ENCODE data around the gene TGFBRAP1. TPM values are rescaled to one million over a fixed set of nuclear protein-coding genes. Genes with fewer than 3 reads are reported as not detected.

Gene TGFBRAP1
- total RNA-seq, 1 experiment from 2014 or later: 24.8 TPM

GRCh38 chr2:105236060-105236424 is 93.5 kb downstream of the TGFBRAP1 start:
- no peak for TF ChIP-seq EZH2 (IDR thresholded peaks at IDR 0.05; ENCODE audit: borderline replicate concordance, low read depth, low read length, poor library complexity, severe bottlenecking)
- TF ChIP-seq CTCF (conservative IDR thresholded peaks at IDR 0.05; ENCODE audit: low read depth, low read length): no peak
- POLR2A ChIA-PET (ENCODE audit: low non-redundant PET): no interaction called here
- Histone ChIP-seq H3K4me1 (ENCODE audit: insufficient read depth, low read length, poor library complexity, severe bottlenecking) (no peaks in the 10 kb centered on the region), H3K27me3 (replicated peaks; ENCODE audit: insufficient read depth, low read depth, low read length, poor library complexity) (no peaks in the 10 kb centered on the region), H3K4me3 (ENCODE audit: low read depth, low read length, poor library complexity, severe bottlenecking) (no peak overlapping the region), H3K36me3 (ENCODE audit: insufficient read depth, low read length, poor library complexity, severe bottlenecking) (no peaks in the 10 kb centered on the region), H3K9me3 (ENCODE audit: low read depth, low read length, poor library complexity, severe bottlenecking) (no peaks in the 10 kb centered on the region), H3K27ac (ENCODE audit: low read depth, low read length, poor library complexity, severe bottlenecking) (no peak overlapping the region)
- BruUV-seq (replicated peaks): no TSS peak
- CTCF ChIA-PET: interaction anchor here (1.0 kb wide), 1 partner anchor 8 kb away, joined by 3 read pairs; no protein-coding TSS in a partner anchor
- intact Hi-C loops (cut with micrococcal nuclease; ENCODE audit: unreplicated experiment): loop anchor here (10.0 kb wide), 1 partner anchor 301 kb away; no protein-coding TSS in a partner anchor
- no peak for DNase-seq (ENCODE audit: low spot score)

GRCh38 chr2:105235388-105236059 is 94.0 kb downstream of the TGFBRAP1 start:
- POLR2A ChIA-PET (ENCODE audit: low non-redundant PET): no interaction called here
- Histone ChIP-seq H3K9me3 (ENCODE audit: low read depth, low read length, poor library complexity, severe bottlenecking) (no peaks in the 10 kb centered on the region), H3K36me3 (ENCODE audit: insufficient read depth, low read length, poor library complexity, severe bottlenecking) (no peaks in the 10 kb centered on the region), H3K27ac (ENCODE audit: low read depth, low read length, poor library complexity, severe bottlenecking) (no peak overlapping the region), H3K27me3 (replicated peaks; ENCODE audit: insufficient read depth, low read depth, low read length, poor library complexity) (no peaks in the 10 kb centered on the region), H3K4me3 (ENCODE audit: low read depth, low read length, poor library complexity, severe bottlenecking) (no peak overlapping the region), H3K4me1 (ENCODE audit: insufficient read depth, low read length, poor library complexity, severe bottlenecking) (no peaks in the 10 kb centered on the region)
- BruUV-seq (replicated peaks): no TSS peak
- CTCF ChIA-PET: interaction anchor here (1.0 kb wide), 1 partner anchor 9 kb away, joined by 3 read pairs; no protein-coding TSS in a partner anchor
- peak; percentile 87 for DNase-seq (ENCODE audit: low spot score)
- intact Hi-C loops (cut with micrococcal nuclease; ENCODE audit: unreplicated experiment): loop anchor here (1.0 to 10.0 kb wide), 2 partner anchors 121 to 301 kb away; no protein-coding TSS in a partner anchor
- TF ChIP-seq EZH2 (IDR thresholded peaks at IDR 0.05; ENCODE audit: borderline replicate concordance, low read depth, low read length, poor library complexity, severe bottlenecking) (no peak), CTCF (conservative IDR thresholded peaks at IDR 0.05; ENCODE audit: low read depth, low read length) (peak; percentile 83)

DNA sequence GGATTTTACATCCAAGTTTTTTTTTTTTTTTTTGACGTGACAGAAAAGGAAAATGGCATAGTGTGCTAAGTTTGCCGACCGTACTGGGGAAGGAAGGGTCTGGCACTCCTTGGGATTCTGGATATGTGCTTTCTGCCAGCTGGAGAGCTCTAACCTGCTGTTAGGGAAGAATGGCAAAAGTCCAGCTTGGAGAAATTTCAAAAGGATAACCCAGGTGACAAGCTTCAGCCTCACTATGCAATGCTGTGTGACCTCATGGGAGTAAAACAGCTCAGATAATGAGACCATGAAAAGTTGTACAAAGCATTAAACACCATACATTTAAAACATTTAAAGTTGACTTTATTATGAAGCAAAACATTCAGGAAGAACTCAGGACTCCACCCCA is 98.3 kb downstream of the TGFBRAP1 start:
- H3K27me3 ChIP-seq (replicated peaks; ENCODE audit: insufficient read depth, low read depth, low read length, poor library complexity): peaks cover 4% of the 10 kb centered on the region
- TF ChIP-seq EZH2 (IDR thresholded peaks at IDR 0.05; ENCODE audit: borderline replicate concordance, low read depth, low read length, poor library complexity, severe bottlenecking) (no peak), CTCF (conservative IDR thresholded peaks at IDR 0.05; ENCODE audit: low read depth, low read length) (no peak)
- no peaks in the 10 kb centered on the region for H3K9me3 ChIP-seq (ENCODE audit: low read depth, low read length, poor library complexity, severe bottlenecking)
- intact Hi-C loops (cut with micrococcal nuclease; ENCODE audit: unreplicated experiment): loop anchor here (10.0 kb wide), 1 partner anchor 296 kb away; no protein-coding TSS in a partner anchor
- no peak overlapping the region for H3K4me3 ChIP-seq (ENCODE audit: low read depth, low read length, poor library complexity, severe bottlenecking)
- ChIA-PET POLR2A (ENCODE audit: low non-redundant PET) (no interaction called here), CTCF (no interaction called here)
- no peaks in the 10 kb centered on the region for H3K36me3 ChIP-seq (ENCODE audit: insufficient read depth, low read length, poor library complexity, severe bottlenecking)
- no peaks in the 10 kb centered on the region for H3K4me1 ChIP-seq (ENCODE audit: insufficient read depth, low read length, poor library complexity, severe bottlenecking)
- DNase-seq (ENCODE audit: low spot score): no peak
- BruUV-seq (replicated peaks): no TSS peak
- no peak overlapping the region for H3K27ac ChIP-seq (ENCODE audit: low read depth, low read length, poor library complexity, severe bottlenecking)
